Measurements from ENCODE around the gene CGB5.

CGB5 gene

DNA sequence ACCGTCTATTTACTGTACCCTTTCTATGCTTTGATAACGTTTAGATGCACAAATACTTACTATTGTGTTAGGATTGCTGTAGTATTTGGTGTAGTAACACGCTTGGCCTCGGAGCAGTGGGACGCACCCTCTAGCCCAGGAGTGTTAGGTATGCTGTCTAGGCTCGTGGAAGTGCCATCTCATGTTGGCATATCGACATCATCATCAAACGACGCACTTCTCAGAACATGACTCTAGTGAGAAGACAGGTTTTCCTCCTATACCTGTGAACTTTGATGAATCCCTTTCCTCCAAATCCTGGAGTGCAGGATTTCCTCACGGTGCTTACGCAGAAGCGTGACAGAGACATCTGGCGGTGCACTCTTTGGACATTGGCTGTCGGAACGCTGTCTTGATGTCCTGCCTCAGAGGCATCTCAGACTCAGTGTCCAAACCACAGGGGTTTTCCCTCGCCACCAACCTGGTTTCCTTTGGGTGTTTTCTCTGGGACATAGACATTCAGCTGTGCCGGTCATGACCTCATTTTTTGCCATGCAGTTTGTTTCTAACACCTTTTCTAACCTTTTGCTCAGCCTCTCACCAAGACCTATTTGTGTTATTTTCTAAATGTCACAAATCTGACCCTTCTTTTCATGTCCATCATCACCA, 47.9 kb downstream of the CGB5 start:
- no peak for DNase-seq

DNA sequence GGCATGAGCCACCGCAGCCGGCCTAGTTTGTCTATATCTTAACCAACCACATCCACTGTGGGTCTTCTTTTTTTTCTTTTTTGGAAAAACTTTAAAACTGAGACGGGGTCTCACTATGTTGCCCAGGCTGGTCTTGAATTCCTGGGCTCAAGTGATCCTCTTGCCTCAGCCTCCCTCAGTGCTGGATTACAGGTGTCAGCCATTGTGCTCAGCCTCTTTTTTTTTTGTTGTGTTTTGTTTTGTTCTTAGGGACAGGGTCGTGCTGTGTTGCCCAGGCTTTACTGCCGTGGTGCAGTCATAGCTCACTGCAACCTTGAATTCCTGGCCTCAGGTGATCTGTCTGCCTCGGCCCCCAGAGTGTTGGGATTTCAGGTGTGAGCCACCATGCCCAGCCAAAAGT, 49.0 kb downstream of the CGB5 start:
- no peak for DNase-seq

All from T-helper 9 cell (primary cell).